ENCODE measurements around the gene ASTL.
"Not testable (repeated sequence)": the region's sequence is repeated elsewhere in the genome, so short reads cannot be mapped to it uniquely, and the experiment has no call there.

ASTL gene

DNA sequence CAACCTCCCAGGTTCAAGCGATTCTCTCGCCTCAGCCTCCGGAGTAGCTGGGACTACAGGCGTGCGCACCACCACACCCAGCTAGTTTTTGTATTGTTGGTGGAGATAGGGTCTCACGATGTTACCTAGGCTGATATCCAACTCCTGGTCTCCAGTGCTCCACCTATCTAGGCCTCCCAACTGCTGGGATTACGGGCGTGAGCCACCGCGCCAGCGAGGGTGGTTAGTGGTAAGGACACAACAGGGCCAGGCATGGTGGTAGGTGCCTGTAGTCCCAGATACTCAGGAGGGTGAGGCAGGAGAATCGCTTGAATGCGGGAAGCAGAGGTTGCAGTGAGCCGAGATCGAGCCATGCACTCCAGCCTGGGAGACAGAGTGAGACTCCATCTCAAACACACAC, 33.5 kb upstream of the ASTL start:
- H3K27ac ChIP-seq (ENCODE audit: low read length), result no peak overlapping the region
- H3K4me3 ChIP-seq (ENCODE audit: low read length), result no peak overlapping the region
- H3K36me3 ChIP-seq (ENCODE audit: insufficient read depth, low read depth, low read length), result no peaks in the 10 kb centered on the region
- peaks cover 5% of the 10 kb centered on the region for H3K9me3 ChIP-seq (ENCODE audit: insufficient read depth, low read depth, low read length)
- no peaks in the 10 kb centered on the region for H3K4me1 ChIP-seq (ENCODE audit: insufficient read depth, low read length)
- no peaks in the 10 kb centered on the region for H3K27me3 ChIP-seq (ENCODE audit: insufficient read depth, low read length)
- no peak overlapping the region for H3K9ac ChIP-seq (ENCODE audit: low read depth, low read length)

DNA sequence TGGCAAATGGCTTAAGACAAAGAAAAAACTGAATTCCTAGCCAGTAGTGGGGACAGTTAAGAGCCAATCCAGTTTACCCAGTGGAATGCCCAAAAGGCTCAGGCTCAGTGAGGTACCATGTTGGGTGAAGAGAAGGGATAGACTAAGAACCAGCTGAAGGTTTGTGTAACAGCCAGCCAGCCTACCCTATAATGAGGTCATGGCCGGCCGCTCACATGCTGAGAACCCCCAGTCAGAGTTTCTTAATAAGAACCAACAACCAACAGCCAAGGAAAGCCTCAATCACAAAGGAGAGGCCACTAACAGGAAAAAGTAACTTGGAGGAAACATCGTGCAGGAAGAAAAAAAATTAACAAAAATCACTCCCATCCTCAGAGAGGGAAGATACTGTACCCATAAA, 32.3 kb upstream of the ASTL start:
- H3K27me3 ChIP-seq (ENCODE audit: insufficient read depth, low read length), result no peaks in the 10 kb centered on the region
- no peak overlapping the region for H3K4me3 ChIP-seq (ENCODE audit: low read length)
- peaks cover 5% of the 10 kb centered on the region for H3K9me3 ChIP-seq (ENCODE audit: insufficient read depth, low read depth, low read length)
- no peak overlapping the region for H3K9ac ChIP-seq (ENCODE audit: low read depth, low read length)
- no peaks in the 10 kb centered on the region for H3K36me3 ChIP-seq (ENCODE audit: insufficient read depth, low read depth, low read length)
- H3K4me1 ChIP-seq (ENCODE audit: insufficient read depth, low read length), result no peaks in the 10 kb centered on the region
- no peak overlapping the region for H3K27ac ChIP-seq (ENCODE audit: low read length)

DNA sequence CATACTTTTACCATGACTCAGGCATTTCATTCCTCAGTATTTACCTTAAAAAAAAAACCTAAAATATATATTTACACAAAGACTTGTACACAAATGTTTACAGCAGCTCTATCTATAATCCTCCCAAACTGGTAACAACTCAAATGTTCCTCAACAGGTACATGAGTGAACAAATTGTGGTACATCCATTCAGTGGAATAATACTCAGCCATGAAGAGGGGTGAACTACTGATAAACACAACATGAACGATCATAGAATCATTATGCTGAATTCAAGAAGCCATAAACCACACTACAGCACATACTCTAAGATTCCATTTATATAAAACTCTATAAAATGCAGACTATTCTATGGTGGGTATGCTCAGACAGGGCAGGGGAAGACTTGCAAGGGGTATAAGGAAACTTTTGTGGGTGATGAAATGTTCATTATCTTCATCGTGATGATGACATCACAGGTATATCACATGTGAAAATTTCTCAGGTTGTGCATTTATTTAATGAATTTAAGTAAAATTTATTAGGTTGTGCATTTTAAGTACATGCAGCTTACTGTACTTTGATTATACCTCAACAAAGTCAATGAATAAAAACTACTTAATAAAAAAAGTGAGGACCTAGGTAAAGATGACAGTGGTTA, 31.7 kb upstream of the ASTL start:
- H3K4me3 ChIP-seq (ENCODE audit: low read length), result no peak overlapping the region
- no peaks in the 10 kb centered on the region for H3K36me3 ChIP-seq (ENCODE audit: insufficient read depth, low read depth, low read length)
- no peak overlapping the region for H3K9ac ChIP-seq (ENCODE audit: low read depth, low read length)
- H3K4me1 ChIP-seq (ENCODE audit: insufficient read depth, low read length), result no peaks in the 10 kb centered on the region
- H3K27me3 ChIP-seq (ENCODE audit: insufficient read depth, low read length), result no peaks in the 10 kb centered on the region
- peaks cover 5% of the 10 kb centered on the region for H3K9me3 ChIP-seq (ENCODE audit: insufficient read depth, low read depth, low read length)
- no peak overlapping the region for H3K27ac ChIP-seq (ENCODE audit: low read length)

DNA sequence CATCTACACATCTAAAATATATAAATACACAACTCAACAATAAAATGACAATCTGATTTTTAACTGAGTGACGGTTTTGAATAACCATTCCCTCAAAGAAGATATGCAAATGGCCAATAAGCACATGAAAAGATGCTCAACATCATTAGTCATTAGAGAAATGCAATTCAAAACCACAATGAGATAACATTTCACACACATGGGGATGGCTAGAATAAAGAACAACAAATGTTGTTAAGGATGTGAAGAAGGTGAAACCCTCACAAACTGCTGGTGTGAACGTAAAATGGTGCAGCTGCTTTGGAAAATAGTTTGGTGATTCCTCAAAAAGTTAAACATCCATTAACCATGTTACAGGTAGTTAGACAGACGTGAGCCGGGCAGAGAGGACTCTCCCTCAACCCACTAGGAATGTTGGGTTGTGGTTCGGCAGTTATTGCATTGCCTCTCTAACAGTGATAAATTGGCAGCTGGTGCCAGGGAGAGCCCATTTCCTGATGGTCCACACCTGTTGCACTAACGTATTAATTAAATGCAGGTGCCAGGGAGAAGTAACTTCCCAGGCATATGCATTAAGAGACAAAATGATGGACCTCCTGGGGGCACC, 29.2 kb upstream of the ASTL start:
- Histone ChIP-seq H3K9me3 (ENCODE audit: insufficient read depth, low read depth, low read length) (peaks cover 5% of the 10 kb centered on the region), H3K36me3 (ENCODE audit: insufficient read depth, low read depth, low read length) (no peaks in the 10 kb centered on the region), H3K27ac (ENCODE audit: low read length) (no peak overlapping the region), H3K4me3 (ENCODE audit: low read length) (no peak overlapping the region), H3K27me3 (ENCODE audit: insufficient read depth, low read length) (no peaks in the 10 kb centered on the region), H3K9ac (ENCODE audit: low read depth, low read length) (no peak overlapping the region), H3K4me1 (ENCODE audit: insufficient read depth, low read length) (no peaks in the 10 kb centered on the region)

DNA sequence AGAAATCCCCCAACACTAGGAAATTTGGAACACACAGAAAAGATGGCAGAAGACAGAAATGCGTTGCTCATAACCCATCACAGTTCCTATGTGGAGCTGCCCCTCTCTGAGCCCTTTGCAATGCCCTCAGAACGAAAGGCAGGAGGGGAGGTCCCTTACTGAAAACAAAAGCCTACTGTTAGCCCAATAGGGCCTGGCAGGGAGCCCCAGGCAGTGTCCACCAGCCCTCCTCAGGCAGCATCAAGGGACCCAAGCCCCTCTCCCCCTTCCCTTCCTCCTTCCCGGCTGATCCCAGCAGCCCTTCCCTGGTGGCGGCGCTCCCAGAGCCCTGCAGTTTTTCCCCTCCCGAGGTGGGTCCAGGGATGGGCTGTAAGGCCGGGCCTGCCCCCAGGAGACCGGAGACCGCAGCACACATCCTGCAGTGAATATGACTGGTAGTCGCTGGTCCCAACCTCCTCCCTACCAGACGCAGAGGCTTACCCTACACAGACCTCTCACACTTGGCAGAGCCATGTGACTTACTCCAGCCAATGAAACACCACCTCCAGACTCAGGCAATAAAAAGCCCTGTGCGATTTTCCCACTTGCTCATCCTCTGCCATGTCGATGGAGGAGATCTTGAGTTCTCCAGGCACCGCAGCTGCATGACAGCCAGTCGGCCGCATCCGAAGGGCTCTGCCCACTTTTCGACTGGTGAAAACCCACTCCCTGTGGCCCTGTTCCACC, 26.3 kb upstream of the ASTL start:
- Histone ChIP-seq H3K4me3 (ENCODE audit: low read length) (no peak overlapping the region), H3K9me3 (ENCODE audit: insufficient read depth, low read depth, low read length) (no peaks in the 10 kb centered on the region), H3K36me3 (ENCODE audit: insufficient read depth, low read depth, low read length) (no peaks in the 10 kb centered on the region), H3K27ac (ENCODE audit: low read length) (no peak overlapping the region), H3K27me3 (ENCODE audit: insufficient read depth, low read length) (no peaks in the 10 kb centered on the region), H3K9ac (ENCODE audit: low read depth, low read length) (no peak overlapping the region), H3K4me1 (ENCODE audit: insufficient read depth, low read length) (no peaks in the 10 kb centered on the region)

DNA sequence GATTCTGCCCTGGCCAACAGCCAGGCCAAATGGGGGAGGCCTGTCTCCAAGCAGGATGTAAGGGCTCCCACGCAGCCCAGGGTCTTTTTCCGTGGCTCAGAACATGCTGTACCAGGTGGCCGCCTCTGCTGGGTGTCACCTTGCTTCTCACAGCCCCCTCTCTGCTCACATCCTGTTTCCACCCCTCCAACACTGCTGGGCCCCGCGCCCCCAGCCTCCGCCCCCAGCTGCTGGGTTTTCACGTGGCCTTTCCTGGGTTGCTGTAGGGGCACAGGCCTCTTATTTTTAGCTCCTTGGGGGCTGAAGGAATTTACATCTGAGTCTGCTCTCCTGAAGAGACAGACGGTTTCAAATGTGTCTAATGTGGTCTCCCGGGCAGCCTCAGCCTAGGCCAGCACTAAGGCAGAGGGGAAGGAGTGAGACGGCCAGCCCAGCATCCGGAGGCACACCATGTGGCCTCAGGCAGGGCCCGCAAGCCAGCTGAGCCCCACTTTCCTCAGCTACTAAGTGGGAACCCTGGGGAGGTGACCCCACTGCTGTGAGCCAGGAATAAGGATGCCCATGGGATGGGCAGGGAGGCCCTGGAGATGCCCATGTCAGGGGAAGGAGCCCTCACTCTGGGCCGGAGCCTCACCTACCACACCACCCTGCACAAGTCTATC, 25.6 kb upstream of the ASTL start:
- Histone ChIP-seq H3K27me3 (ENCODE audit: insufficient read depth, low read length) (no peaks in the 10 kb centered on the region), H3K4me1 (ENCODE audit: insufficient read depth, low read length) (no peaks in the 10 kb centered on the region), H3K9me3 (ENCODE audit: insufficient read depth, low read depth, low read length) (no peaks in the 10 kb centered on the region), H3K4me3 (ENCODE audit: low read length) (no peak overlapping the region), H3K36me3 (ENCODE audit: insufficient read depth, low read depth, low read length) (no peaks in the 10 kb centered on the region), H3K9ac (ENCODE audit: low read depth, low read length) (no peak overlapping the region), H3K27ac (ENCODE audit: low read length) (no peak overlapping the region)

DNA sequence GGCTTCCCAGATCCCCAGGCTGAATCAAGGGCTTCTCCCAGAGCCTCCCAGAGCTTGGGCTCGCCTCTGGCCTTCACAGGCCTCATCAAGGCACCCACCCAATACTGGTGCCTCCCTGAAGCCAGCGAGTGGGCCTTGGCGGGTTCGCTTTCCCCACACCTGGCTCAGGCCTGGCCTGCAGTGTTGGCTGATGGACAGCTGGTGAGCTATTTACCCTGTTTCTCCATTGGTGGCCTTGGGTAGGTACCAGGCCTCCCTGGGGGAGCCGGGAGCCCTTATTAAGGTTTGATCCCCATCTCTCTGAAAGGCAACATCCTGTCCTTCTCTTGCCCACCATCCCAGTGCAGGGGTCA, 25.1 kb upstream of the ASTL start:
- H3K27ac ChIP-seq (ENCODE audit: low read length), result no peak overlapping the region
- no peaks in the 10 kb centered on the region for H3K9me3 ChIP-seq (ENCODE audit: insufficient read depth, low read depth, low read length)
- H3K9ac ChIP-seq (ENCODE audit: low read depth, low read length), result no peak overlapping the region

DNA sequence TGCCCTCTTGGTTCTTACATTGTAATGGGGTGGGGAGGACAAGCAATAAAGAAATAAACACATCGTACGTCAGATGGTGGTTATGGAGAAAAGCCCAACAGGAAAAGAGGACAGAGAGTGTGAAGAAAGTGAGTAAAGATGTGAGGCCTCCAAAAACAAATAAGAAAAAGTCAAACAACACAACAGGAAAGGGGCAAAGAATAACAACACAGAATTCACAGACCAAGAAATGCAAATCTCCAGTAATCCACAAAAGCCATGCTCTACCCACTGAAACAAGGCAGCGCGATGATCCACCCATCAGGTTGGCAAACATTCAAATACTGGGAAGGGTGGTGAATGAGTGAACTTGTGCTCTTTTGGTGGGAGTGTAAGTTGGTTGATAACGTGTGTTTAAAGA, 23.6 kb upstream of the ASTL start:
- Histone ChIP-seq H3K4me1 (ENCODE audit: insufficient read depth, low read length) (no peaks in the 10 kb centered on the region), H3K27ac (ENCODE audit: low read length) (no peak overlapping the region), H3K9me3 (ENCODE audit: insufficient read depth, low read depth, low read length) (no peaks in the 10 kb centered on the region), H3K36me3 (ENCODE audit: insufficient read depth, low read depth, low read length) (no peaks in the 10 kb centered on the region), H3K9ac (ENCODE audit: low read depth, low read length) (no peak overlapping the region), H3K27me3 (ENCODE audit: insufficient read depth, low read length) (no peaks in the 10 kb centered on the region), H3K4me3 (ENCODE audit: low read length) (no peak overlapping the region)

More for the DNA sequence above, 25.1 kb upstream of the ASTL start:
- H3K36me3 ChIP-seq (ENCODE audit: insufficient read depth, low read depth, low read length), result no peaks in the 10 kb centered on the region
- no peaks in the 10 kb centered on the region for H3K27me3 ChIP-seq (ENCODE audit: insufficient read depth, low read length)
- H3K4me1 ChIP-seq (ENCODE audit: insufficient read depth, low read length), result no peaks in the 10 kb centered on the region
- no peak overlapping the region for H3K4me3 ChIP-seq (ENCODE audit: low read length)

DNA sequence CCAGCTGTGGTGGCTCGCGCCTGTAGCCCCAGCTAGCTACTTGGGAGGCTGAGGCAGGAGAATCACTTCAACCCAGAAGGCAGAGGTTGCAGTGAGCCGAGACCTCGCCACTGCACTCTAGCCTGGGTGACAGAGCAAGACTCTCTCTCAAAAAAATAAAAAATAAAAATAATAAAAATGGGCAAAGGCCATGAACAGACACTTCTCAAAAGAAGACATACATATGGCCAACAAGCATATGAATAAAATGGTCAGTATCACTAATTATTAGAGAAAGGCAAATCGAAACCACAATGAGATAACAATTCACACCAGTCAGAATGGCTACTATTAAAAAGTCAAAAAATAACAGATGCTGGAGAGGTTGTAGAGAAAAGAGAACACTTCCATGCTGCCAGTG, 22.1 kb upstream of the ASTL start:
- not testable (repeated sequence) for H3K9me3 ChIP-seq (ENCODE audit: insufficient read depth, low read depth, low read length); H3K9ac ChIP-seq (ENCODE audit: low read depth, low read length); H3K4me1 ChIP-seq (ENCODE audit: insufficient read depth, low read length); H3K27me3 ChIP-seq (ENCODE audit: insufficient read depth, low read length); H3K36me3 ChIP-seq (ENCODE audit: insufficient read depth, low read depth, low read length); H3K27ac ChIP-seq (ENCODE audit: low read length); H3K4me3 ChIP-seq (ENCODE audit: low read length)

DNA sequence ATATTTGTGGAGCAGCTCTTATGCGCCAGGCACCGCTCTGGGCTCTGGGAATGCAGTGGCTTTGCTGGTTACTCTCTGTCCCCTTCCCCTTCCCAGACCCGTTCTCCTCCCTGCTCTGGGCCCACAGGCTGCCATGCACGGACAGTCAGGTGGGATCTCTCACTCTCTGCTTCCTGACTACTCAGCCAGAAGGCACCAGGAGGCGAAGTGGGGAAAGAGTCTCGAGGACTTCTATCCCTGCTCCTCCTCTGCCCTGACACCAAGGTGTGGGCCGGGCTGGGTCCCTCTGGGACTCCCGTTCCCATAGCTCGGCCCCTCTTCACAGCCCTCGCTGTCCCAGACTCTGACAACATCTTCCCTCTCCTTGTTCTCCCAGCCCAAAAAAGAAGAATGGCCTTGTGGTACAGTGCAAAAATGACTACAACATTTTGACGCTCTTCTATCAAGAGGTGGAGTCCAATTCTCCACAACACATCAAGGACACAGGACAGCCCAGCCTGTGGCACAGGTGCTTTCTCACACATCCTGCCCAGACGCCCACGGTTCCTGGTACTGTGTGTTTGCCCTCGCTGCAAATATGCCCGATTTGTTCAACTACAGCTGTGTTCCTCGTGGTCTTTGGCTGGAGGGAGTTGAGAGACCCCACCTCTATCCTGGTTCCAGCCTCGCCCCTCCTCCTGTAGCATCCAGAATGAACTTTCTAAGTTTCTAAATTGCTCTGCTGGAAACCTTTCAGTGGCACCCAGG, 21.0 kb upstream of the ASTL start:
- Histone ChIP-seq H3K9ac (ENCODE audit: low read depth, low read length) (no peak overlapping the region), H3K4me1 (ENCODE audit: insufficient read depth, low read length) (no peaks in the 10 kb centered on the region)

DNA sequence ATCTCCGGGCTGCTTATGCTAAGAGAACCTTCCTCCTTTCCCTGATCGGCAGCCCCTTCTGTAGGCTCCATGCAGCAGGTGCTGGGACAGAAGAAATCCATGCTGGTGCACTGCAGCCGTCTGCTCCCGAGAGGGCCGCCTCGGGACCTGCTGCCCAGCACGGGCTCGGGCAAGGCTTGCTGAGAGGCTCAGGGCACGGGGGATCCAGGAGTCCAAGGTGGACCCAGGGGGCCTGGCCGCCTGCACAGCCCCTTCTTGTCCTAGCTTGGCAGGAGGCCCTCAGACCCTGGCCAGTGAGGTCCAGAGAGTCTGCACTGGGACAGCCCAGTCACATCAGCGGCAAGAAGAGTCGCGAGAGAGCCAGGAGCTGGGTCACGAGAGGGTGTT, 20.2 kb upstream of the ASTL start:
- no peak overlapping the region for H3K4me3 ChIP-seq (ENCODE audit: low read length)
- no peaks in the 10 kb centered on the region for H3K9me3 ChIP-seq (ENCODE audit: insufficient read depth, low read depth, low read length)
- H3K36me3 ChIP-seq (ENCODE audit: insufficient read depth, low read depth, low read length), result no peaks in the 10 kb centered on the region
- no peaks in the 10 kb centered on the region for H3K27me3 ChIP-seq (ENCODE audit: insufficient read depth, low read length)
- H3K9ac ChIP-seq (ENCODE audit: low read depth, low read length), result no peak overlapping the region
- H3K4me1 ChIP-seq (ENCODE audit: insufficient read depth, low read length), result no peaks in the 10 kb centered on the region
- H3K27ac ChIP-seq (ENCODE audit: low read length), result no peak overlapping the region

More for the DNA sequence above, 21.0 kb upstream of the ASTL start:
- no peaks in the 10 kb centered on the region for H3K27me3 ChIP-seq (ENCODE audit: insufficient read depth, low read length)
- H3K27ac ChIP-seq (ENCODE audit: low read length), result no peak overlapping the region
- no peak overlapping the region for H3K4me3 ChIP-seq (ENCODE audit: low read length)
- no peaks in the 10 kb centered on the region for H3K36me3 ChIP-seq (ENCODE audit: insufficient read depth, low read depth, low read length)
- H3K9me3 ChIP-seq (ENCODE audit: insufficient read depth, low read depth, low read length), result no peaks in the 10 kb centered on the region
